HEK293 (cell line): Measurements from ENCODE around the gene CDCA3.

Experiments
- GFI1B ChIP-seq: fragments of 450-650 bp; formaldehyde crosslinking; IDR thresholded peaks from 2 replicates; pipeline ENCODE4 v1.5.1; 2016; ENCODE audit warnings: missing biosample characterization, missing genetic modification characterization
- GLIS2 ChIP-seq: fragments of 450-650 bp; formaldehyde crosslinking; IDR thresholded peaks from 2 replicates; pipeline ENCODE4 v1.5.1; 2016; ENCODE audit warnings: missing biosample characterization, missing genetic modification characterization
- KLF16 ChIP-seq: fragments of 450-650 bp; formaldehyde crosslinking; IDR thresholded peaks from 2 replicates; pipeline ENCODE4 v1.5.1; 2017; ENCODE audit warnings: missing biosample characterization, missing genetic modification characterization
- KLF9 ChIP-seq: fragments of 450-650 bp; formaldehyde crosslinking; IDR thresholded peaks from 2 replicates; pipeline ENCODE4 v1.5.1; 2016; ENCODE audit warnings: missing biosample characterization, missing genetic modification characterization, low read depth
- SALL2 ChIP-seq: fragments of 450-650 bp; formaldehyde crosslinking; IDR thresholded peaks from 2 replicates; pipeline ENCODE4 v1.5.0; 2017; ENCODE audit warnings: missing biosample characterization, mild to moderate bottlenecking, missing genetic modification characterization, borderline replicate concordance
- SCRT1 ChIP-seq: fragments of 450-650 bp; formaldehyde crosslinking; IDR thresholded peaks from 2 replicates; pipeline ENCODE4 v1.5.1; 2016; ENCODE audit warnings: missing biosample characterization, missing genetic modification characterization, borderline replicate concordance
- ZFP37 ChIP-seq: fragments of 450-650 bp; formaldehyde crosslinking; IDR thresholded peaks from 2 replicates; pipeline ENCODE4 v1.5.1; 2016; ENCODE audit warnings: missing biosample characterization, missing genetic modification characterization
- ZNF121 ChIP-seq: fragments of 450-650 bp; formaldehyde crosslinking; IDR thresholded peaks from 2 replicates; pipeline ENCODE4 v1.5.1; 2016; ENCODE audit warnings: missing biosample characterization, missing genetic modification characterization
- ZNF202 ChIP-seq: fragments of 450-650 bp; formaldehyde crosslinking; IDR thresholded peaks from 2 replicates; pipeline ENCODE4 v1.5.1; 2016; ENCODE audit warnings: missing biosample characterization, missing genetic modification characterization, borderline replicate concordance
- ZNF24 ChIP-seq: fragments of 450-650 bp; formaldehyde crosslinking; IDR thresholded peaks from 2 replicates; pipeline ENCODE4 v1.5.1; 2016; ENCODE audit warnings: missing biosample characterization, missing genetic modification characterization
- ZNF266 ChIP-seq: fragments of 450-650 bp; formaldehyde crosslinking; IDR thresholded peaks from 2 replicates; pipeline ENCODE4 v1.5.1; 2016; ENCODE audit warnings: missing biosample characterization, missing genetic modification characterization, low read depth
- ZNF354C ChIP-seq: fragments of 450-650 bp; formaldehyde crosslinking; IDR thresholded peaks from 2 replicates; pipeline ENCODE4 v1.5.1; 2016; ENCODE audit warnings: missing biosample characterization, missing genetic modification characterization, low read depth, borderline replicate concordance
- ZNF423 ChIP-seq: fragments of 450-650 bp; formaldehyde crosslinking; IDR thresholded peaks from 2 replicates; pipeline ENCODE4 v1.5.1; 2016; ENCODE audit warnings: missing biosample characterization, missing genetic modification characterization
- ZNF473 ChIP-seq: fragments of 450-650 bp; formaldehyde crosslinking; IDR thresholded peaks from 2 replicates; pipeline ENCODE4 v1.5.1; 2017; ENCODE audit warnings: missing biosample characterization, missing genetic modification characterization
- ZNF555 ChIP-seq: fragments of 450-650 bp; formaldehyde crosslinking; conservative IDR thresholded peaks from 2 replicates; pipeline ENCODE4 v1.5.1; 2017; ENCODE audit warnings: missing biosample characterization, mild to moderate bottlenecking, missing genetic modification characterization, inconsistent platforms
- ZNF558 ChIP-seq: fragments of 450-650 bp; formaldehyde crosslinking; IDR thresholded peaks from 2 replicates; pipeline ENCODE4 v1.5.1; 2016; ENCODE audit warnings: missing biosample characterization, missing genetic modification characterization
- ZNF600 ChIP-seq: fragments of 450-650 bp; formaldehyde crosslinking; IDR thresholded peaks from 2 replicates; pipeline ENCODE4 v1.5.1; 2016; ENCODE audit warnings: missing biosample characterization, missing genetic modification characterization
- ZNF658 ChIP-seq: fragments of 450-650 bp; formaldehyde crosslinking; IDR thresholded peaks from 2 replicates; pipeline ENCODE4; 2016; ENCODE audit warnings: missing biosample characterization, missing genetic modification characterization
- ZNF747 ChIP-seq: fragments of 450-650 bp; formaldehyde crosslinking; IDR thresholded peaks from 2 replicates; pipeline ENCODE4 v1.5.1; 2016; ENCODE audit warnings: missing biosample characterization, missing genetic modification characterization
- ZNF76 ChIP-seq: fragments of 450-650 bp; formaldehyde crosslinking; IDR thresholded peaks from 2 replicates; pipeline ENCODE4; 2016; ENCODE audit warnings: low read depth, missing biosample characterization, missing genetic modification characterization, borderline replicate concordance
- TF ChIP-seq, protein P1 (sequence below): fragments of 450-650 bp; formaldehyde crosslinking; IDR thresholded peaks from 2 replicates; pipeline ENCODE4 v1.5.1; 2016; ENCODE audit warnings: missing biosample characterization, missing genetic modification characterization
- TF ChIP-seq, protein P2 (sequence below): fragments of 450-650 bp; formaldehyde crosslinking; IDR thresholded peaks from 2 replicates; pipeline ENCODE4 v1.5.1; 2016; ENCODE audit warnings: missing biosample characterization, missing genetic modification characterization, borderline replicate concordance
- TF ChIP-seq, protein P3 (sequence below): fragments of 450-650 bp; formaldehyde crosslinking; IDR thresholded peaks from 2 replicates; pipeline ENCODE4 v1.5.1; 2016; ENCODE audit warnings: missing biosample characterization, missing genetic modification characterization
- TF ChIP-seq, protein P4 (sequence below): fragments of 450-650 bp; formaldehyde crosslinking; IDR thresholded peaks from 2 replicates; pipeline ENCODE4 v1.5.1; 2016; ENCODE audit warnings: missing biosample characterization, missing genetic modification characterization
- TF ChIP-seq, protein P5 (sequence below): fragments of 450-650 bp; formaldehyde crosslinking; IDR thresholded peaks from 2 replicates; pipeline ENCODE4 v1.5.1; 2016; ENCODE audit warnings: missing biosample characterization, missing genetic modification characterization

Gene CDCA3

DNA sequence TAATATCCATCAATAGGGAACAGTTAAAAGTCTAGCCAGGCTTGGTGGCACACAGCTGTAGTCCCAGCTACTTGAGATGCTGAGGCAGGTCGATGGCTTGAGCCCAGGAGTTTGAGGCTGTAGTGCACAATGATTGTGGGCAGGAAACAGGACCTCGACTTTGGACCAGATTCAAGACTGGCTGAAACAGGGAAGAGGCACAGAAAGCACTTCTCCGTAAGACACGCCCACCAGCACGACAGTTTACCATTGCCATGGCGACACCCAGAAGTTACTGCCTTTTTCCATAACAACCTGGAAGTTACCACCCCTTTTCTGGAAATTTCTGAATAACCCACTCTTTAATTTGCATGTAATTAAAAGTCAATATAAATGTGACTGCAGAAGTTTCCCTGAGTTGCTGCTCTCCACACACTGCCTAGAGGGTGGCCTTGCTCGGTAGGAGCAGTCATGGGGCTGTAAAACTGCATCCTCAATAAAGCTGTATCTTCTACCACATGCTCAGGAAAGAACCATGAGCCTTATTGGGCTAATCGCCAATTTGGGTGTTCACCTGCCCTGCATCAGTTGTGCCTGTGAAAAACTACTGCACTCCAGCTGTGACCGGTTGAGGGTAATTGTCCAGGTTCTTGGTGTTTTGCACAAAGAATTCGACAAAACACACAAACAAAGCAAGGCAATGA lies 48.9 kb upstream of the CDCA3 start (continued):
- TF ChIP-seq, protein P1, sequence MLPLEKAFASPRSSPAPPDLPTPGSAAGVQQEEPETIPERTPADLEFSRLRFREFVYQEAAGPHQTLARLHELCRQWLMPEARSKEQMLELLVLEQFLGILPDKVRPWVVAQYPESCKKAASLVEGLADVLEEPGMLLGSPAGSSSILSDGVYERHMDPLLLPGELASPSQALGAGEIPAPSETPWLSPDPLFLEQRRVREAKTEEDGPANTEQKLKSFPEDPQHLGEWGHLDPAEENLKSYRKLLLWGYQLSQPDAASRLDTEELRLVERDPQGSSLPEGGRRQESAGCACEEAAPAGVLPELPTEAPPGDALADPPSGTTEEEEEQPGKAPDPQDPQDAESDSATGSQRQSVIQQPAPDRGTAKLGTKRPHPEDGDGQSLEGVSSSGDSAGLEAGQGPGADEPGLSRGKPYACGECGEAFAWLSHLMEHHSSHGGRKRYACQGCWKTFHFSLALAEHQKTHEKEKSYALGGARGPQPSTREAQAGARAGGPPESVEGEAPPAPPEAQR (tag by site-specific recombination) = no peak
- TF ChIP-seq ZNF555 (tag by site-specific recombination) (no peak), KLF9 (tag by site-specific recombination) (peak; percentile 74), ZNF354C (no peak), ZNF202 (no peak), ZNF121 (no peak), ZNF600 (tag by site-specific recombination) (no peak), GFI1B (no peak), ZNF266 (no peak), ZNF76 (tag by site-specific recombination) (no peak), ZNF558 (tag by site-specific recombination) (no peak), ZFP37 (tag by site-specific recombination) (no peak), SCRT1 (tag by site-specific recombination) (no peak), ZNF24 (tag by site-specific recombination) (no peak), SALL2 (tag by site-specific recombination) (no peak), ZNF747 (tag by site-specific recombination) (no peak), GLIS2 (tag by site-specific recombination) (no peak), ZNF423 (tag by site-specific recombination) (no peak), ZNF658 (tag by site-specific recombination) (no peak), ZNF473 (tag by site-specific recombination) (no peak), KLF16 (no peak)
- TF ChIP-seq, protein P2, sequence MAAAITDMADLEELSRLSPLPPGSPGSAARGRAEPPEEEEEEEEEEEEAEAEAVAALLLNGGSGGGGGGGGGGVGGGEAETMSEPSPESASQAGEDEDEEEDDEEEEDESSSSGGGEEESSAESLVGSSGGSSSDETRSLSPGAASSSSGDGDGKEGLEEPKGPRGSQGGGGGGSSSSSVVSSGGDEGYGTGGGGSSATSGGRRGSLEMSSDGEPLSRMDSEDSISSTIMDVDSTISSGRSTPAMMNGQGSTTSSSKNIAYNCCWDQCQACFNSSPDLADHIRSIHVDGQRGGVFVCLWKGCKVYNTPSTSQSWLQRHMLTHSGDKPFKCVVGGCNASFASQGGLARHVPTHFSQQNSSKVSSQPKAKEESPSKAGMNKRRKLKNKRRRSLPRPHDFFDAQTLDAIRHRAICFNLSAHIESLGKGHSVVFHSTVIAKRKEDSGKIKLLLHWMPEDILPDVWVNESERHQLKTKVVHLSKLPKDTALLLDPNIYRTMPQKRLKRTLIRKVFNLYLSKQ (tag by site-specific recombination) = no peak
- TF ChIP-seq, protein P3, sequence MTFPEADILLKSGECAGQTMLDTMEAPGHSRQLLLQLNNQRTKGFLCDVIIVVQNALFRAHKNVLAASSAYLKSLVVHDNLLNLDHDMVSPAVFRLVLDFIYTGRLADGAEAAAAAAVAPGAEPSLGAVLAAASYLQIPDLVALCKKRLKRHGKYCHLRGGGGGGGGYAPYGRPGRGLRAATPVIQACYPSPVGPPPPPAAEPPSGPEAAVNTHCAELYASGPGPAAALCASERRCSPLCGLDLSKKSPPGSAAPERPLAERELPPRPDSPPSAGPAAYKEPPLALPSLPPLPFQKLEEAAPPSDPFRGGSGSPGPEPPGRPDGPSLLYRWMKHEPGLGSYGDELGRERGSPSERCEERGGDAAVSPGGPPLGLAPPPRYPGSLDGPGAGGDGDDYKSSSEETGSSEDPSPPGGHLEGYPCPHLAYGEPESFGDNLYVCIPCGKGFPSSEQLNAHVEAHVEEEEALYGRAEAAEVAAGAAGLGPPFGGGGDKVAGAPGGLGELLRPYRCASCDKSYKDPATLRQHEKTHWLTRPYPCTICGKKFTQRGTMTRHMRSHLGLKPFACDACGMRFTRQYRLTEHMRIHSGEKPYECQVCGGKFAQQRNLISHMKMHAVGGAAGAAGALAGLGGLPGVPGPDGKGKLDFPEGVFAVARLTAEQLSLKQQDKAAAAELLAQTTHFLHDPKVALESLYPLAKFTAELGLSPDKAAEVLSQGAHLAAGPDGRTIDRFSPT (tag by site-specific recombination) = no peak
- TF ChIP-seq, protein P4, sequence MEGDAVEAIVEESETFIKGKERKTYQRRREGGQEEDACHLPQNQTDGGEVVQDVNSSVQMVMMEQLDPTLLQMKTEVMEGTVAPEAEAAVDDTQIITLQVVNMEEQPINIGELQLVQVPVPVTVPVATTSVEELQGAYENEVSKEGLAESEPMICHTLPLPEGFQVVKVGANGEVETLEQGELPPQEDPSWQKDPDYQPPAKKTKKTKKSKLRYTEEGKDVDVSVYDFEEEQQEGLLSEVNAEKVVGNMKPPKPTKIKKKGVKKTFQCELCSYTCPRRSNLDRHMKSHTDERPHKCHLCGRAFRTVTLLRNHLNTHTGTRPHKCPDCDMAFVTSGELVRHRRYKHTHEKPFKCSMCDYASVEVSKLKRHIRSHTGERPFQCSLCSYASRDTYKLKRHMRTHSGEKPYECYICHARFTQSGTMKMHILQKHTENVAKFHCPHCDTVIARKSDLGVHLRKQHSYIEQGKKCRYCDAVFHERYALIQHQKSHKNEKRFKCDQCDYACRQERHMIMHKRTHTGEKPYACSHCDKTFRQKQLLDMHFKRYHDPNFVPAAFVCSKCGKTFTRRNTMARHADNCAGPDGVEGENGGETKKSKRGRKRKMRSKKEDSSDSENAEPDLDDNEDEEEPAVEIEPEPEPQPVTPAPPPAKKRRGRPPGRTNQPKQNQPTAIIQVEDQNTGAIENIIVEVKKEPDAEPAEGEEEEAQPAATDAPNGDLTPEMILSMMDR (tag by site-specific recombination) = no peak
- TF ChIP-seq, protein P5, sequence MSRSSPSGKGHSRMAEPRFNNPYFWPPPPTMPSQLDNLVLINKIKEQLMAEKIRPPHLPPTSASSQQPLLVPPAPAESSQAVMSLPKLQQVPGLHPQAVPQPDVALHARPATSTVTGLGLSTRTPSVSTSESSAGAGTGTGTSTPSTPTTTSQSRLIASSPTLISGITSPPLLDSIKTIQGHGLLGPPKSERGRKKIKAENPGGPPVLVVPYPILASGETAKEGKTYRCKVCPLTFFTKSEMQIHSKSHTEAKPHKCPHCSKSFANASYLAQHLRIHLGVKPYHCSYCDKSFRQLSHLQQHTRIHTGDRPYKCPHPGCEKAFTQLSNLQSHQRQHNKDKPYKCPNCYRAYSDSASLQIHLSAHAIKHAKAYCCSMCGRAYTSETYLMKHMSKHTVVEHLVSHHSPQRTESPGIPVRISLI (tag by site-specific recombination) = 0 out of 2 replicates have a peak, but pooled peaks have one; percentile 45
